ENCODE measurements around the gene FNDC3B. TPM values are rescaled to one million over a fixed set of nuclear protein-coding genes. Genes with fewer than 3 reads are reported as not detected.

Gene FNDC3B
- total and polyA plus RNA-seq, 2 of the 8 experiments (the other 6 are each of a cell fraction or from before 2014, with no cell fraction given) = 14.1 to 44.4 TPM

- Histone ChIP-seq H3K9ac (replicated peaks in 1 of 4; ENCODE audit: extremely low read depth in 1 of 4, low read depth in 3 of 4, low read length in 3 of 4) (no peak overlapping the region), H3K4me3 (ENCODE audit: extremely low read depth in 1 of 4, insufficient read depth in 2 of 4, low read depth in 3 of 4, low read length in 4 of 4) (no peak overlapping the region), H3K4ac (replicated peaks; ENCODE audit: insufficient read length, low read depth, low read length) (no peak overlapping the region), H3K27me3 (replicated peaks in 1 of 4; ENCODE audit: control insufficient read depth in 3 of 4, extremely low read depth in 1 of 4, insufficient read depth in 3 of 4, low read length in 3 of 4) (no peaks in the 10 kb centered on the region), H3K9me3 (ENCODE audit: insufficient read depth in 2 of 2, low read depth in 1 of 2, low read length in 1 of 2) (no peaks in the 10 kb centered on the region), H2BK15ac (ENCODE audit: low read length) (0 out of 2 replicates have a peak overlapping the region, but pooled peaks have one; percentile 20), H3K14ac (ENCODE audit: insufficient read length) (no peak overlapping the region), H3K18ac (ENCODE audit: extremely low read depth, low read length) (no peak overlapping the region), H2AFZ (ENCODE audit: low read length) (no peak overlapping the region), H2BK120ac (replicated peaks; ENCODE audit: low read depth, low read length) (no peak overlapping the region), H2AK5ac (ENCODE audit: low read depth, low read length) (peak overlapping the region; percentile 56; the same call in 1 of the 2 replicates), H3K23me2 (ENCODE audit: low read depth, low read length) (no peaks in the 10 kb centered on the region), H3K4me2 (ENCODE audit: insufficient read depth in 1 of 2, low read depth in 2 of 2, low read length in 2 of 2) (no peak overlapping the region), H4K5ac (ENCODE audit: insufficient read length, low read depth, low read length) (no peak overlapping the region), H3K79me2 (ENCODE audit: control insufficient read depth in 1 of 2, insufficient read depth in 2 of 2, low read length in 2 of 2) (peaks cover 11 to 64% of the 10 kb centered on the region in 2 experiments), H3K23ac (ENCODE audit: insufficient read length) (no peak overlapping the region), H4K91ac (replicated peaks; ENCODE audit: insufficient read length, low read length) (no peak overlapping the region), H3K79me1 (ENCODE audit: low read depth, low read length) (peaks cover 5% of the 10 kb centered on the region; the same call in 1 of the 2 replicates), H3K56ac (replicated peaks; ENCODE audit: insufficient read length, low read depth, low read length) (no peak overlapping the region), H3K4me1 (replicated peaks in 1 of 4; ENCODE audit: control insufficient read depth in 3 of 4, insufficient read depth in 4 of 4, low read length in 3 of 4) (peaks cover 5 to 9% (median 6%) of the 10 kb centered on the region in 4 experiments; a peak in 5 of 7 replicates), H4K8ac (ENCODE audit: extremely low read depth, insufficient read depth, low read length) (no peak overlapping the region), H2BK20ac (ENCODE audit: low read length) (no peak overlapping the region), H3K36me3 (ENCODE audit: control insufficient read depth in 2 of 4, insufficient read depth in 4 of 4, low read length in 3 of 4) (no peaks in the 10 kb centered on the region), H3K27ac (ENCODE audit: low read depth, low read length) (no peak overlapping the region), H2BK12ac (ENCODE audit: low read depth, low read length) (no peak overlapping the region), H4K20me1 (replicated peaks in 1 of 2; ENCODE audit: control insufficient read depth in 1 of 2, insufficient read depth in 2 of 2, low read length in 2 of 2) (peaks cover 0 to 2% of the 10 kb centered on the region in 2 experiments), H2BK5ac (ENCODE audit: low read depth, low read length) (0 out of 2 replicates have a peak overlapping the region, but pooled peaks have one; percentile 8)
- POLR2A ChIA-PET (ENCODE audit: partially characterized antibody) = interaction anchor here (1.0 kb wide), 1 partner anchor 19 kb away, joined by 3 read pairs; no protein-coding TSS in a partner anchor
- FAIRE-seq (no peak), DNase-seq (ENCODE audit: low read depth in 1 of 2, low spot score in 2 of 2) (no peak)
- 87% methylated on average over 6 of the region's 6 CpGs; no CpG with 5 or more reads in 1 of the 2 experiments for WGBS, 2 experiments (ENCODE audit: extremely low coverage in 1 of 2, insufficient coverage in 1 of 2, insufficient read length in 1 of 2, insufficient replicate concordance in 2 of 2, low coverage in 1 of 2, low lambda C conversion rate in 2 of 2, missing lambda C conversion rate in 1 of 2)
- CTCF ChIA-PET (ENCODE audit: partially characterized antibody) = interaction anchor here (1.8 to 2.2 kb wide), 2 partner anchors 12 to 393 kb away, joined by 3 to 11 read pairs; no protein-coding TSS in a partner anchor
- TF ChIP-seq CBX5 (IDR thresholded peaks at IDR 0.05; ENCODE audit: low read depth, low read length) (no peak), MAFK (IDR thresholded peaks at IDR 0.05; ENCODE audit: low read depth, low read length) (no peak), E2F6 (IDR thresholded peaks at IDR 0.05) (no peak), ASH2L (IDR thresholded peaks at IDR 0.05; ENCODE audit: low read length) (no peak), HDAC6 (IDR thresholded peaks at IDR 0.05; ENCODE audit: low read depth, low read length) (no peak), GTF2F1 (IDR thresholded peaks at IDR 0.05; ENCODE audit: borderline replicate concordance, low read depth, low read length) (no peak), HDAC2 (IDR thresholded peaks at IDR 0.05; ENCODE audit: borderline replicate concordance in 1 of 2, low read depth in 2 of 2, low read length in 2 of 2) (no peak), JUN (IDR thresholded peaks at IDR 0.05; ENCODE audit: low read depth, low read length) (no peak), TAF1 (IDR thresholded peaks at IDR 0.05; ENCODE audit: low read depth, low read length) (no peak), ZNF274 (IDR thresholded peaks at IDR 0.05; ENCODE audit: borderline replicate concordance, extremely low read depth, low read length) (no peak)
Observed at GRCh38 chr3:172181932-172182586, 142.7 kb downstream of the FNDC3B start.
